Left lung (tissue), 10 donors: Measurements from ENCODE around the gene CDH12. TPM values are rescaled to one million over a fixed set of nuclear protein-coding genes. Genes with fewer than 3 reads are reported as not detected.
"Not testable (repeated sequence)": the region's sequence is repeated elsewhere in the genome, so short reads cannot be mapped to it uniquely, and the experiment has no call there.

Experiments used
- ATAC-seq: fragments of 200-7000 bp; cut with Tn5 transposase; one replicate; pipeline ENCODE4 v1.9.1; 2020; ENCODE audit warnings: moderate library complexity
- DNase-seq, 4 donors: peaks; one replicate each; pipeline ENCODE4 v3.0.0-alpha.2; 2013 to 2020
- H3K27ac ChIP-seq, 2 donors: fragments of 200-600 bp; sonication (generic) in 1 of 2; one replicate each; pipeline versions ENCODE4 v1.5.0 to v1.8.0; 2020 to 2021
- H3K27me3 ChIP-seq, 2 donors: fragments of 200-600 bp; sonication (generic) in 1 of 2; one replicate each; pipeline versions ENCODE4 v1.5.0 to v1.8.0; 2020 to 2021
- H3K36me3 ChIP-seq, 2 donors: fragments of 200-600 bp; sonication (generic) in 1 of 2; one replicate each; pipeline versions ENCODE4 v1.5.0 to v1.8.0; 2020 to 2021
- H3K4me1 ChIP-seq, 2 donors: fragments of 200-600 bp; one replicate each; pipeline ENCODE4 v1.8.0; 2021
- H3K4me3 ChIP-seq, 2 donors: fragments of 200-600 bp; sonication (generic) in 1 of 2; one replicate each; pipeline versions ENCODE4 v1.5.0 to v1.8.0; 2020 to 2021; ENCODE audit warnings: mild to moderate bottlenecking in 1 of 2
- H3K9me3 ChIP-seq, 2 donors: fragments of 200-600 bp; sonication (generic) in 1 of 2; one replicate each; pipeline versions ENCODE4 v1.5.0 to v1.8.0; 2020 to 2021
- intact Hi-C, 2 donors: fragments of 100-400 bp; cut with DNase I; formaldehyde crosslinking; loops; one replicate each; pipeline versions ENCODE4 v1.11.2 to v1.14.2; 2022
- polyA plus RNA-seq, 6 donors: library from polyadenylated mRNA; unstranded; fragments of 120-200 nt; gene quantifications; one replicate each; pipeline ENCODE4 v1.2.1, GENCODE V29; 2013; ENCODE audit not compliant: insufficient read length in 6 of 6
- total RNA-seq, 2 donors: library from RNA; stranded (reverse); fragmentation: NEBNext Ultra II Directional; extraction: Animal tissue kit (Norgen Biotek cat#: 25700); gene quantifications; one replicate each; pipeline ENCODE4 v1.2.1, GENCODE V29; 2021
- TF ChIP-seq, protein P1 (sequence below), 2 donors: fragments of 200-600 bp; sonication (generic) in 1 of 2; IDR thresholded peaks; one replicate each; pipeline versions ENCODE4 v1.5.0 to v1.8.0; 2021; ENCODE audit warnings: antibody characterized with exemption in 2 of 2
- donor health status: DM: no; HTN: yes; CAD: no.
- donor health status: DM: no; HTN: no; CAD: no.

The CDH12 gene
- total and polyA plus RNA-seq, 8 donors, result 2.6 to 6.5 (median 5.2) TPM; not detected in 2

DNA sequence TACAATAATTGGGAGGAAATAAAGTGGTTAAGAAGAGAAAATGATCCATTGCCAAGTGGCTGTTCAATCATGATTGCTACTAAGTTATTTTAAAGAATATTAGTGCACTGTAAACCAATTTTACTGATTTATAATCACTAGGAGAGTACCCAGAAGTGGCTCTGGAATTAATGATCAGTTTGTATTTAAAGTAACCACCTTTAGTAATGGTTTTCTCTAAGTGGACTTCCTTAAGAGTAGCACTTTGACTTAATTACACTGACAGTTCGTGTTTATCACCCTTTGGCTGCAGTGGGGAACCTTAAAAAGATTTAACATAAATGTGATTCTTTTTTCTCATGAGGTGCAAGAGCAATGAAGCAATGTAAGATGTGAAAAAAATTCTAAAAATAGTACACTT is 310.8 kb downstream of the CDH12 start:
- H3K4me1 ChIP-seq, result no peaks in the 10 kb centered on the region
- intact Hi-C loops, result no loop called here

GRCh38 chr5:22541037-22541436 is 312.1 kb downstream of the CDH12 start:
- Histone ChIP-seq H3K27me3 (no peaks in the 10 kb centered on the region), H3K4me1 (no peaks in the 10 kb centered on the region), H3K27ac (no peak overlapping the region), H3K4me3 (no peak overlapping the region), H3K36me3 (no peaks in the 10 kb centered on the region), H3K9me3 (no peaks in the 10 kb centered on the region)
- intact Hi-C loops, result no loop called here
- ATAC-seq, result no peak
- peak in 1 of 4 donors; percentile 1 for DNase-seq
- TF ChIP-seq, protein P1, sequence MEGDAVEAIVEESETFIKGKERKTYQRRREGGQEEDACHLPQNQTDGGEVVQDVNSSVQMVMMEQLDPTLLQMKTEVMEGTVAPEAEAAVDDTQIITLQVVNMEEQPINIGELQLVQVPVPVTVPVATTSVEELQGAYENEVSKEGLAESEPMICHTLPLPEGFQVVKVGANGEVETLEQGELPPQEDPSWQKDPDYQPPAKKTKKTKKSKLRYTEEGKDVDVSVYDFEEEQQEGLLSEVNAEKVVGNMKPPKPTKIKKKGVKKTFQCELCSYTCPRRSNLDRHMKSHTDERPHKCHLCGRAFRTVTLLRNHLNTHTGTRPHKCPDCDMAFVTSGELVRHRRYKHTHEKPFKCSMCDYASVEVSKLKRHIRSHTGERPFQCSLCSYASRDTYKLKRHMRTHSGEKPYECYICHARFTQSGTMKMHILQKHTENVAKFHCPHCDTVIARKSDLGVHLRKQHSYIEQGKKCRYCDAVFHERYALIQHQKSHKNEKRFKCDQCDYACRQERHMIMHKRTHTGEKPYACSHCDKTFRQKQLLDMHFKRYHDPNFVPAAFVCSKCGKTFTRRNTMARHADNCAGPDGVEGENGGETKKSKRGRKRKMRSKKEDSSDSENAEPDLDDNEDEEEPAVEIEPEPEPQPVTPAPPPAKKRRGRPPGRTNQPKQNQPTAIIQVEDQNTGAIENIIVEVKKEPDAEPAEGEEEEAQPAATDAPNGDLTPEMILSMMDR (IDR thresholded peaks at IDR 0.05), result no peak

More for the DNA sequence above, 310.8 kb downstream of the CDH12 start:
- H3K36me3 ChIP-seq, result no peaks in the 10 kb centered on the region
- DNase-seq (no peak), ATAC-seq (no peak)
- H3K27me3 ChIP-seq, result no peaks in the 10 kb centered on the region
- H3K27ac ChIP-seq, result no peak overlapping the region
- TF ChIP-seq, protein P1 (IDR thresholded peaks at IDR 0.05), result no peak
- no peaks in the 10 kb centered on the region for H3K9me3 ChIP-seq
- no peak overlapping the region for H3K4me3 ChIP-seq

DNA sequence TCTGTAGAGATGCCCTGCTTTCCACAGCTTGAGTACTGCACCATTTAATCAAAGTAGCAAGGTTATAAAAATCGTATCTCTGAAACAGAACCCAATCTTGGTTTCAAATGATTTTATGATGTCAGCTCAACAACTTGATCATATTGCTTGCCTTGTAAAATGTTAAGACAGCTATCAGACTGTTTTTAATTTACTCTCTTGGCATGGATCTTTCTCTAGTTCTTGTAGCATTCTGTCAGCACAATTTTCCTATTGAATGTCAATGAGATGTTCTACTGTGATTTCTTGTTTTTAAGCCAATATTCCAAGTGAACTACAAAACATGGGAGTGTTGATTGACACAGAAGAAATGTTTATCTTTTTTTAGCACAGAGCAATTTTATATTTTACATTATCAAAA is 313.4 kb downstream of the CDH12 start:
- ATAC-seq (no peak), DNase-seq (no peak)
- Histone ChIP-seq H3K9me3 (no peaks in the 10 kb centered on the region), H3K27ac (no peak overlapping the region), H3K4me1 (no peaks in the 10 kb centered on the region), H3K27me3 (no peaks in the 10 kb centered on the region), H3K4me3 (no peak overlapping the region), H3K36me3 (no peaks in the 10 kb centered on the region)
- intact Hi-C loops, result no loop called here
- TF ChIP-seq, protein P1 (IDR thresholded peaks at IDR 0.05), result no peak

GRCh38 chr5:22531986-22532385 is 321.2 kb downstream of the CDH12 start:
- Histone ChIP-seq H3K9me3 (peaks cover 0 to 4% of the 10 kb centered on the region in 2 donors), H3K4me3 (no peak overlapping the region), H3K27me3 (no peaks in the 10 kb centered on the region), H3K4me1 (no peaks in the 10 kb centered on the region), H3K27ac (no peak overlapping the region), H3K36me3 (no peaks in the 10 kb centered on the region)
- TF ChIP-seq, protein P1 (IDR thresholded peaks at IDR 0.05), result no peak
- DNase-seq (no peak), ATAC-seq (no peak)
- intact Hi-C loops, result no loop called here

DNA sequence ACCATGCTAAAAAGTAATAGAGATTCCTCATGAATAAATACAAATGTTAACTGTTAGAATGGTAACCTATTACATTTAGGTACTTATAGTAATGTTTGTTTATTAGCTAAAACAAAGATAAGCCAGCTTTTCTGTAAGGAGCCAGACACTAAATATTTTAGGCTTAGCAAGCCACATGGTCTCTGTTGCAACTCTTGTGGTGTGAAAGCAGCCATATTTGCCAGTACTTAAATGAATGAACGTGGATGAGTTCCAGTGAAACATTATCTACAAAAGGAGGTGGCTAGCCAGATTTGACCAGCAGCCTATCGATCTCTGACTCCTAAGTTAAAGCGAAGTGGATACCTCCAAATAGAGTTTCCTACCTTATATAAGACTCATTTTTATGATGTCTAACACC is 331.6 kb downstream of the CDH12 start:
- TF ChIP-seq, protein P1 (IDR thresholded peaks at IDR 0.05), result no peak
- Histone ChIP-seq H3K27me3 (no peaks in the 10 kb centered on the region), H3K36me3 (no peaks in the 10 kb centered on the region), H3K4me3 (no peak overlapping the region), H3K4me1 (no peaks in the 10 kb centered on the region), H3K27ac (no peak overlapping the region), H3K9me3 (no peaks in the 10 kb centered on the region)
- DNase-seq, result no peak
- intact Hi-C loops, result no loop called here
- ATAC-seq, result no peak

DNA sequence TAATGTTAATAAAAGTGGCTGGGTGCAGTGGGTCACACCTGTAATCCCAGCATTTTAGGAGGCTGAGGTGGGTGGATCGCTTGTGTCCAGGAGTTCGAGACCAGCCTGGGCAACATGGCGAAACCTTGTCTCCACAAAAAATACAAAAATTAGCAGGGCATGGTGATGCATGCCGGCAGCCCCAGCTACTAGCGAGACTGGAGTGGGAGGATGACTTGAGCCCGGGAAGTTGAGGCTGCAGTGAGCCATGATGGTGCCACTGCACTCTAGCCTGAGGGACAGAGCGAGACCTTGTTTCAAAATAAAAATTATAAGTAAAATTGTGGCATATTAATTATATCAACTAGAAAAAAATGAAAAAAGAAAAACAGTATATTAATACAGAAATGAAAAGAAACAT is 336.6 kb downstream of the CDH12 start:
- H3K36me3 ChIP-seq, intact Hi-C loops, H3K9me3 ChIP-seq, H3K4me3 ChIP-seq, DNase-seq, H3K27me3 ChIP-seq, ATAC-seq, H3K27ac ChIP-seq, H3K4me1 ChIP-seq: not testable (repeated sequence)
